Panc1 (cell line): Measurements from ENCODE around the gene GAMT. TPM values are rescaled to one million over a fixed set of nuclear protein-coding genes. Genes with fewer than 3 reads are reported as not detected.

Experiments
- ATAC-seq: fragments of 200-7000 bp; cut with Tn5 transposase; 2 replicates; pipeline ENCODE4 v1.9.1; 2020; ENCODE audit warnings: mild to moderate bottlenecking, moderate library complexity
- BruUV-seq: library from RNA; stranded (reverse); fragments of 400-500 nt; replicated peaks from 2 replicates; lab custom pipeline; 2021; lab: Mats Ljungman, UMichigan
- CTCF ChIA-PET: fragments of 300-600 bp; sonication (Branson Sonifier 250); formaldehyde crosslinking; loops from one replicate; lab custom pipeline; 2022; ENCODE audit warnings: antibody characterized with exemption; lab: Charles Lee
- POLR2A ChIA-PET: fragments of 300-600 bp; sonication (Branson Sonifier 250); formaldehyde crosslinking; loops from one replicate; lab custom pipeline; 2022; ENCODE audit warnings: antibody characterized with exemption; lab: Charles Lee
- DNase-seq: peaks from one replicate; pipeline ENCODE4 v3.0.0-alpha.2; 2010; ENCODE audit warnings: low read depth, low spot score
- H3K27ac ChIP-seq: 2 replicates; pipeline ENCODE4 v1.5.1; 2011; ENCODE audit warnings: mild to moderate bottlenecking, low read length, inconsistent platforms
- H3K27me3 ChIP-seq: fragments of 200-500 bp; sonication (Bioruptor generic); 2 replicates; pipeline ENCODE4 v1.6.0; 2014; ENCODE audit warnings: low read length, inconsistent platforms; ENCODE audit not compliant: control insufficient read depth, insufficient read depth
- H3K36me3 ChIP-seq: fragments of 200-500 bp; sonication (Bioruptor generic); 2 replicates; pipeline ENCODE4 v1.5.1; 2014; ENCODE audit warnings: inconsistent platforms, mild to moderate bottlenecking, low read length, moderate library complexity; ENCODE audit not compliant: control insufficient read depth, insufficient read depth
- H3K4me1 ChIP-seq: 2 replicates; pipeline ENCODE4 v1.5.1; 2011; ENCODE audit warnings: inconsistent platforms, mild to moderate bottlenecking, low read length, moderate library complexity; ENCODE audit not compliant: control insufficient read depth, insufficient read depth
- H3K4me3 ChIP-seq, 2 experiments: 2 replicates each; pipeline ENCODE4 v1.5.1; 2011 to 2012; ENCODE audit warnings: low read depth in 2 of 2, low read length in 2 of 2, mild to moderate bottlenecking in 2 of 2, inconsistent platforms in 1 of 2, moderate library complexity in 1 of 2
- H3K9me3 ChIP-seq: fragments of 200-500 bp; sonication (Bioruptor generic); 2 replicates; pipeline ENCODE4 v1.5.1; 2014; ENCODE audit warnings: low read depth, mild to moderate bottlenecking, inconsistent platforms, low read length, moderate library complexity; ENCODE audit not compliant: control insufficient read depth, insufficient read depth
- POLR2AphosphoS5 ChIP-seq: IDR thresholded peaks from 2 replicates; pipeline ENCODE4 v1.6.1; 2012; ENCODE audit warnings: mild to moderate bottlenecking, low read depth, low read length, moderate library complexity
- SIN3A ChIP-seq: IDR thresholded peaks from 2 replicates; pipeline ENCODE4 v1.6.1; 2012; ENCODE audit warnings: low read depth, mild to moderate bottlenecking, low read length, moderate library complexity, borderline replicate concordance; ENCODE audit not compliant: insufficient read depth
- TCF7L2 ChIP-seq: IDR thresholded peaks from 2 replicates; pipeline ENCODE4 v1.6.1; 2011; ENCODE audit warnings: mild to moderate bottlenecking, low read depth, low read length, inconsistent platforms
- in situ Hi-C: cut with HindIII; loops from 2 replicates; pipeline ENCODE4 v1.10.0; 2016; ENCODE audit warnings: low sequenced_read_pairs, low pct_unique_long_range_greater_than_20kb
- intact Hi-C: fragments of 100-400 bp; cut with micrococcal nuclease; formaldehyde crosslinking; loops from one replicate; pipeline ENCODE4 v1.10.0; 2022; ENCODE audit not compliant: unreplicated experiment
- total RNA-seq: library from RNA; stranded (reverse); gene quantifications from one replicate; pipeline ENCODE4 v1.2.1, GENCODE V29; 2021; ENCODE audit not compliant: unreplicated experiment
- TF ChIP-seq, protein P1 (sequence below), 2 experiments: IDR thresholded peaks; 2 replicates each; pipeline ENCODE4 v1.6.1; 2011 to 2012; ENCODE audit warnings: low read depth in 2 of 2, control low read depth in 1 of 2, low read length in 1 of 2, mild to moderate bottlenecking in 1 of 2, moderate library complexity in 1 of 2; ENCODE audit not compliant: insufficient read depth in 1 of 2
- TF ChIP-seq, protein P2 (sequence below): fragments of 450-650 bp; IDR thresholded peaks from 2 replicates; pipeline ENCODE4 v1.5.1; 2017; ENCODE audit warnings: mild to moderate bottlenecking

Gene GAMT
- total RNA-seq, 1 experiment from 2014 or later, result 21.2 TPM

DNA sequence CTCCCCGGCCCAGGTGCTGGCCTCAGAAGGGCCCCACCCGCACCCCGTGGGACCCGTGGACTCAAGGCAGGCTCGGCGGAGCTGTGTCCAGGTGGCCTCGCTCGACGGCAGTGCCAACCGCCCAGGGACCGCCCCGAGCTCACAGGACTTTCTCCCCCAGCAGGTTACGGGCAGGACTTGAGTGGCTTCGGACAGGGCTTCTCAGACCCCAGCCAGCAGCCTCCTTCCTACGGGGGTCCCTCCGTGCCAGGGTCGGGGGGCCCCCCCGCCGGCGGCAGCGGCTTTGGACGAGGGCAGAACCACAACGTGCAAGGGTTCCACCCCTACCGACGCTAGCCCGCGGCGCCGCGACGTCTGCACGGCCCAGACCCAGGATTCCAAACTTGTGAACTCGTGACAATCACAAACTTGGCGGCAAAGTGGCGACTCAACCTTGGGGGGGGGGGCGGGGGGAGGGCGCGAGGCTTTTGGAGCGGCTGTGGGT is 33.3 kb upstream of the GAMT start:
- Histone ChIP-seq H3K4me3 (no peak overlapping the region), H3K36me3 (peaks cover 4% of the 10 kb centered on the region; the same call in 1 of the 2 replicates), H3K9me3 (no peaks in the 10 kb centered on the region), H3K27me3 (no peaks in the 10 kb centered on the region), H3K4me1 (0 out of 2 replicates have a peak, but pooled peaks cover 3% of the 10 kb centered on the region), H3K27ac (no peak overlapping the region)
- no peak for ATAC-seq
- ChIA-PET POLR2A (no interaction called here), CTCF (no interaction called here)
- BruUV-seq, result no TSS peak
- TF ChIP-seq, protein P1, sequence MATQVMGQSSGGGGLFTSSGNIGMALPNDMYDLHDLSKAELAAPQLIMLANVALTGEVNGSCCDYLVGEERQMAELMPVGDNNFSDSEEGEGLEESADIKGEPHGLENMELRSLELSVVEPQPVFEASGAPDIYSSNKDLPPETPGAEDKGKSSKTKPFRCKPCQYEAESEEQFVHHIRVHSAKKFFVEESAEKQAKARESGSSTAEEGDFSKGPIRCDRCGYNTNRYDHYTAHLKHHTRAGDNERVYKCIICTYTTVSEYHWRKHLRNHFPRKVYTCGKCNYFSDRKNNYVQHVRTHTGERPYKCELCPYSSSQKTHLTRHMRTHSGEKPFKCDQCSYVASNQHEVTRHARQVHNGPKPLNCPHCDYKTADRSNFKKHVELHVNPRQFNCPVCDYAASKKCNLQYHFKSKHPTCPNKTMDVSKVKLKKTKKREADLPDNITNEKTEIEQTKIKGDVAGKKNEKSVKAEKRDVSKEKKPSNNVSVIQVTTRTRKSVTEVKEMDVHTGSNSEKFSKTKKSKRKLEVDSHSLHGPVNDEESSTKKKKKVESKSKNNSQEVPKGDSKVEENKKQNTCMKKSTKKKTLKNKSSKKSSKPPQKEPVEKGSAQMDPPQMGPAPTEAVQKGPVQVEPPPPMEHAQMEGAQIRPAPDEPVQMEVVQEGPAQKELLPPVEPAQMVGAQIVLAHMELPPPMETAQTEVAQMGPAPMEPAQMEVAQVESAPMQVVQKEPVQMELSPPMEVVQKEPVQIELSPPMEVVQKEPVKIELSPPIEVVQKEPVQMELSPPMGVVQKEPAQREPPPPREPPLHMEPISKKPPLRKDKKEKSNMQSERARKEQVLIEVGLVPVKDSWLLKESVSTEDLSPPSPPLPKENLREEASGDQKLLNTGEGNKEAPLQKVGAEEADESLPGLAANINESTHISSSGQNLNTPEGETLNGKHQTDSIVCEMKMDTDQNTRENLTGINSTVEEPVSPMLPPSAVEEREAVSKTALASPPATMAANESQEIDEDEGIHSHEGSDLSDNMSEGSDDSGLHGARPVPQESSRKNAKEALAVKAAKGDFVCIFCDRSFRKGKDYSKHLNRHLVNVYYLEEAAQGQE (IDR thresholded peaks at IDR 0.05; ENCODE audit: insufficient read depth in 1 of 2, low read depth in 2 of 2, low read length in 1 of 2), result no peak
- TF ChIP-seq, protein P2, sequence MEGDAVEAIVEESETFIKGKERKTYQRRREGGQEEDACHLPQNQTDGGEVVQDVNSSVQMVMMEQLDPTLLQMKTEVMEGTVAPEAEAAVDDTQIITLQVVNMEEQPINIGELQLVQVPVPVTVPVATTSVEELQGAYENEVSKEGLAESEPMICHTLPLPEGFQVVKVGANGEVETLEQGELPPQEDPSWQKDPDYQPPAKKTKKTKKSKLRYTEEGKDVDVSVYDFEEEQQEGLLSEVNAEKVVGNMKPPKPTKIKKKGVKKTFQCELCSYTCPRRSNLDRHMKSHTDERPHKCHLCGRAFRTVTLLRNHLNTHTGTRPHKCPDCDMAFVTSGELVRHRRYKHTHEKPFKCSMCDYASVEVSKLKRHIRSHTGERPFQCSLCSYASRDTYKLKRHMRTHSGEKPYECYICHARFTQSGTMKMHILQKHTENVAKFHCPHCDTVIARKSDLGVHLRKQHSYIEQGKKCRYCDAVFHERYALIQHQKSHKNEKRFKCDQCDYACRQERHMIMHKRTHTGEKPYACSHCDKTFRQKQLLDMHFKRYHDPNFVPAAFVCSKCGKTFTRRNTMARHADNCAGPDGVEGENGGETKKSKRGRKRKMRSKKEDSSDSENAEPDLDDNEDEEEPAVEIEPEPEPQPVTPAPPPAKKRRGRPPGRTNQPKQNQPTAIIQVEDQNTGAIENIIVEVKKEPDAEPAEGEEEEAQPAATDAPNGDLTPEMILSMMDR, result no peak
- TF ChIP-seq POLR2AphosphoS5, result no peak
- no peak for TF ChIP-seq SIN3A
- no peak for TF ChIP-seq TCF7L2
- in situ Hi-C loops (no loop called here), intact Hi-C loops (no loop called here)
- no peak for DNase-seq

GRCh38 chr19:1434040-1434366 is 32.7 kb upstream of the GAMT start:
- CTCF ChIA-PET, result no interaction called here
- Histone ChIP-seq H3K36me3 (peaks cover 4% of the 10 kb centered on the region; the same call in 1 of the 2 replicates), H3K27ac (no peak overlapping the region), H3K27me3 (no peaks in the 10 kb centered on the region), H3K9me3 (no peaks in the 10 kb centered on the region), H3K4me1 (0 out of 2 replicates have a peak, but pooled peaks cover 3% of the 10 kb centered on the region), H3K4me3 (no peak overlapping the region)
- ATAC-seq (no peak), DNase-seq (no peak)
- in situ Hi-C loops (no loop called here), intact Hi-C loops (no loop called here)
- POLR2A ChIA-PET, result no interaction called here
- TF ChIP-seq POLR2AphosphoS5, result no peak
- BruUV-seq, result no TSS peak

DNA sequence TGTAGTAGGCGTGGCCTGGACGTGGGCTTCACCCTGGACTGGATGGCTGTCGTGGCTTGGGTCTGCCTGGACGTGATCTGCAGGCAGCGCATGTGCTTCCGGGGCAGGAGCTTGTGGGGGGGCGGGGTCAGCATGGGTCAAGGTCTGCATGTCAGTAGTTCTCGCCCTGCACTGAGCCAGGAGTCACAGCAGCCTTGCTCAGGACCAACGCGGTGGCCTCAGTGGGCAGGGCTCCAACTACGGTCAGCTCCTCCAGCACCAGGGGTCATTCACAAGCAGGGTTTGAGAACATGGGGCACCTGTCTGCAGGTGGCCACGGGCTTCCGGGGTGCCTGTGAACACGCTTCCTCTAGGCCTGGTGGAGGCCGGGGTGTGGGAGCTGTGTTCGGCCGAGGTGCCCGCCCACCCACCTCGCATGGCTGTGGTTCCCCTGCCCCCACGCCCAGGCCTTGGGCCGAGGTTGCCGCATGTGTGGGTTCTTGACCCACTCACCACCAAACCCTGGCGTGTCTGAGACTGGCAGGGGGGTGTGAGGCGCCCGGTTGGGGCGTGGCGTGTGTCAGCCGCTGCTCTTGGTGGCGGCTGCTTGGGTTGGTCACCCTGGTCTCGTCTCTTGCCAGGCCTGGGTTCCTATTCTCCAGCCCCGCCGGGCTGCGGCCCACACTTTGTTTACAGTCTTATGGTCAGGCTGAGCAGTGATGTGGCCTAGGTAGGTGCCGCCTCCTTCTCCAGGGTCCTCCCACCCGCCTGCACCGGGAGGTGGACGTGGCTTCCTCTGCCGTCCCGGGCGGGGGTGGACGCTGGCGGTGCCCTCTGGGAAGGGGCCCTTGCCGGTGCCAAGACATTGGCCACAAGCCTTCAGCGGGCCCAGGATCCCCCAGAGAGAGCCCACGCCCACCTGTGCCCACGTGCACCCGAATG is 32.0 kb upstream of the GAMT start:
- CTCF ChIA-PET, result no interaction called here
- TF ChIP-seq POLR2AphosphoS5, result no peak
- TF ChIP-seq, protein P2, result no peak
- TF ChIP-seq, protein P1 (IDR thresholded peaks at IDR 0.05; ENCODE audit: insufficient read depth in 1 of 2, low read depth in 2 of 2, low read length in 1 of 2), result no peak
- TF ChIP-seq SIN3A, result no peak
- no peak for TF ChIP-seq TCF7L2
- H3K36me3 ChIP-seq, result peaks cover 1% of the 10 kb centered on the region; the same call in 1 of the 2 replicates
- DNase-seq (no peak), ATAC-seq (no peak)
- no peaks in the 10 kb centered on the region for H3K27me3 ChIP-seq
- no peaks in the 10 kb centered on the region for H3K9me3 ChIP-seq
- in situ Hi-C loops, result no loop called here
- H3K4me3 ChIP-seq, result no peak overlapping the region
- intact Hi-C loops, result no loop called here
- H3K4me1 ChIP-seq, result 0 out of 2 replicates have a peak, but pooled peaks cover 3% of the 10 kb centered on the region
- no peak overlapping the region for H3K27ac ChIP-seq
- POLR2A ChIA-PET, result no interaction called here
- BruUV-seq, result no TSS peak
